Peyer's patch (tissue), 4 donors: ENCODE data around the gene TCF7L1.

Source experiments
- CTCF ChIP-seq, 6 experiments: fragments of 450-650 bp in 4 of 6; fragments of 200-600 bp in 2 of 6; sonication (generic) in 1 of 6; IDR thresholded peaks; one replicate each; pipeline ENCODE4 v1.5.1; 2017 to 2019; ENCODE audit warnings: antibody characterized with exemption in 6 of 6, mild to moderate bottlenecking in 3 of 6, moderate library complexity in 1 of 6
- POLR2A ChIP-seq, 2 donors: fragments of 450-650 bp; IDR thresholded peaks; one replicate each; pipeline ENCODE4 v1.5.1; 2017; ENCODE audit warnings: antibody characterized with exemption in 2 of 2, mild to moderate bottlenecking in 2 of 2, moderate library complexity in 2 of 2

GRCh38 chr2:85281553-85281952, 148.4 kb downstream of the TCF7L1 start:
- TF ChIP-seq CTCF (IDR thresholded peaks at IDR 0.05): no peak
- no peak for TF ChIP-seq POLR2A (IDR thresholded peaks at IDR 0.05)
